Endodermal cell (in vitro differentiated cells): Measurements from ENCODE around the gene EPPIN. TPM values are rescaled to one million over a fixed set of nuclear protein-coding genes. Genes with fewer than 3 reads are reported as not detected.

Experiments
- DNase-seq: peaks from one replicate; pipeline ENCODE4 v3.0.0-alpha.2; 2017
- H3K27ac ChIP-seq: 2 replicates; pipeline ENCODE4 v1.5.1; 2013; ENCODE audit warnings: mild to moderate bottlenecking, low read depth, low read length, moderate library complexity
- H3K27me3 ChIP-seq: 2 replicates; pipeline ENCODE4 v1.6.1; 2013; ENCODE audit warnings: mild to moderate bottlenecking, low read length, moderate library complexity; ENCODE audit not compliant: insufficient read depth, control insufficient read depth, poor library complexity, severe bottlenecking
- H3K36me3 ChIP-seq: 2 replicates; pipeline ENCODE4 v1.7.0; 2013; ENCODE audit warnings: mild to moderate bottlenecking, low read length, moderate library complexity; ENCODE audit not compliant: control insufficient read depth, insufficient read depth
- H3K4me1 ChIP-seq: one replicate; pipeline ENCODE4 v1.7.0; 2013; ENCODE audit warnings: low read length; ENCODE audit not compliant: control insufficient read depth, insufficient read depth
- H3K4me3 ChIP-seq: 2 replicates; pipeline ENCODE4 v1.5.1; 2013; ENCODE audit warnings: mild to moderate bottlenecking, low read length, moderate library complexity
- H3K9ac ChIP-seq: 2 replicates; pipeline ENCODE4 v1.6.1; 2013; ENCODE audit warnings: mild to moderate bottlenecking, low read length, moderate library complexity; ENCODE audit not compliant: poor library complexity, severe bottlenecking; ENCODE audit errors: extremely low read depth
- H3K9me3 ChIP-seq: 2 replicates; pipeline ENCODE4 v1.6.1; 2013; ENCODE audit warnings: mild to moderate bottlenecking, low read length, moderate library complexity; ENCODE audit not compliant: control insufficient read depth
- H3K27ac Mint-ChIP-seq: 2 replicates; pipeline ENCODE4 v1.8.0; 2020; ENCODE audit warnings: mixed read lengths
- H3K27me3 Mint-ChIP-seq: 2 replicates; pipeline ENCODE4 v1.8.0; 2021; ENCODE audit warnings: mild to moderate bottlenecking, mixed read lengths; ENCODE audit not compliant: insufficient read depth
- H3K36me3 Mint-ChIP-seq: 2 replicates; pipeline ENCODE4 v1.8.0; 2020; ENCODE audit warnings: low read depth, mixed read lengths
- H3K4me1 Mint-ChIP-seq: 2 replicates; pipeline ENCODE4 v1.8.0; 2020; ENCODE audit warnings: mixed read lengths
- H3K4me3 Mint-ChIP-seq: 2 replicates; pipeline ENCODE4 v1.8.0; 2020; ENCODE audit warnings: mild to moderate bottlenecking, moderate library complexity, mixed read lengths
- H3K9me3 Mint-ChIP-seq: 2 replicates; pipeline ENCODE4 v1.8.0; 2020; ENCODE audit warnings: mild to moderate bottlenecking, mixed read lengths
- WGBS, 2 experiments: methylation state at CpG; one replicate each; pipeline versions ENCODE4 v1.1.5 to v1.1.7; 2013; ENCODE audit warnings: missing lambda C conversion rate in 2 of 2, mixed read lengths in 1 of 2; ENCODE audit not compliant: insufficient coverage in 1 of 2, insufficient read length in 1 of 2; 5-methylcytosine and 5-hydroxymethylcytosine counted together
- total RNA-seq, 2 donors: library from RNA; stranded (reverse); fragmentation: NEBNext Ultra II Directional in 1 of 2; extraction: Animal tissue kit (Norgen Biotek cat#: 25700) in 1 of 2; gene quantifications; 2 replicates in 1 of 2; 3 replicates in 1 of 2; pipeline ENCODE4 v1.2.1, GENCODE V29; 2021
- TF ChIP-seq, protein P1 (sequence below): fragments of 200-600 bp; sonication (generic); conservative IDR thresholded peaks from 2 replicates; pipeline ENCODE4 v1.5.0; 2021; ENCODE audit warnings: antibody characterized with exemption, mild to moderate bottlenecking

EPPIN gene
- total RNA-seq, 2 donors from 2014 or later = 0.18 TPM; not detected in 1

- no peak overlapping the region for H3K27ac ChIP-seq
- Mint-ChIP-seq H3K27ac (no peak overlapping the region), H3K4me3 (no peak overlapping the region), H3K36me3 (peaks cover 5% of the 10 kb centered on the region), H3K4me1 (peaks cover 7% of the 10 kb centered on the region), H3K27me3 (peaks cover 76% of the 10 kb centered on the region), H3K9me3 (peaks cover 15% of the 10 kb centered on the region)
- H3K9ac ChIP-seq = no peak overlapping the region
- H3K4me1 ChIP-seq = no peaks in the 10 kb centered on the region
- peaks cover 14% of the 10 kb centered on the region for H3K9me3 ChIP-seq
- no peak for DNase-seq
- 40 to 100% methylated on average over 1 of the region's 2 CpGs for WGBS, 2 experiments
- TF ChIP-seq, protein P1, sequence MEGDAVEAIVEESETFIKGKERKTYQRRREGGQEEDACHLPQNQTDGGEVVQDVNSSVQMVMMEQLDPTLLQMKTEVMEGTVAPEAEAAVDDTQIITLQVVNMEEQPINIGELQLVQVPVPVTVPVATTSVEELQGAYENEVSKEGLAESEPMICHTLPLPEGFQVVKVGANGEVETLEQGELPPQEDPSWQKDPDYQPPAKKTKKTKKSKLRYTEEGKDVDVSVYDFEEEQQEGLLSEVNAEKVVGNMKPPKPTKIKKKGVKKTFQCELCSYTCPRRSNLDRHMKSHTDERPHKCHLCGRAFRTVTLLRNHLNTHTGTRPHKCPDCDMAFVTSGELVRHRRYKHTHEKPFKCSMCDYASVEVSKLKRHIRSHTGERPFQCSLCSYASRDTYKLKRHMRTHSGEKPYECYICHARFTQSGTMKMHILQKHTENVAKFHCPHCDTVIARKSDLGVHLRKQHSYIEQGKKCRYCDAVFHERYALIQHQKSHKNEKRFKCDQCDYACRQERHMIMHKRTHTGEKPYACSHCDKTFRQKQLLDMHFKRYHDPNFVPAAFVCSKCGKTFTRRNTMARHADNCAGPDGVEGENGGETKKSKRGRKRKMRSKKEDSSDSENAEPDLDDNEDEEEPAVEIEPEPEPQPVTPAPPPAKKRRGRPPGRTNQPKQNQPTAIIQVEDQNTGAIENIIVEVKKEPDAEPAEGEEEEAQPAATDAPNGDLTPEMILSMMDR = no peak
- no peak overlapping the region for H3K4me3 ChIP-seq
- no peaks in the 10 kb centered on the region for H3K36me3 ChIP-seq
- H3K27me3 ChIP-seq = peaks cover 89% of the 10 kb centered on the region
Measured at GRCh38 chr20:45503403-45503802, 43.8 kb downstream of the EPPIN start.

DNA sequence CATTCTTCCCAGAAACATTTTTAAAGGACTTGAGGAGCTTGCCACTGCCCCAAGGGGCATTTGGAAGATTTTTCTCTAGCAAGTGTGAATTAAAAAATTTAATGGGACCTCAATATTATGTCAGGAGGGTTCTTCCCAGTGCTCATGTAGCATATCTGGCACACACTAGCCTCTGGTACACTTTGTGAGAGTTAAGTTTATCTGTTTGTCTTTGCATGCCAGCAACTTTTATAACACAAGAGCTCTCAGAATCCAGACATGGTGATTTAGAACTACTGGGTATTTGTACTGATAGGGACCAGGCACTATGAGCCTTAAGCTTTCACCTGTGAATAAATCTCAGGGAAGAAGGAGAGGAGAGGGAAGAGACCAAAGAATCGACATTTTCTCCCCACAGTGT, 44.6 kb downstream of the EPPIN start:
- Mint-ChIP-seq H3K4me1 (peaks cover 13% of the 10 kb centered on the region), H3K4me3 (no peak overlapping the region), H3K36me3 (peaks cover 3% of the 10 kb centered on the region), H3K27me3 (peaks cover 68% of the 10 kb centered on the region), H3K9me3 (peaks cover 7% of the 10 kb centered on the region), H3K27ac (no peak overlapping the region)
- H3K4me1 ChIP-seq = peaks cover 3% of the 10 kb centered on the region
- peaks cover 6% of the 10 kb centered on the region for H3K9me3 ChIP-seq
- peaks cover 81% of the 10 kb centered on the region for H3K27me3 ChIP-seq
- no peaks in the 10 kb centered on the region for H3K36me3 ChIP-seq
- no peak for DNase-seq
- 88 to 95% methylated on average over 1 of the region's 1 CpG for WGBS, 2 experiments
- H3K27ac ChIP-seq = no peak overlapping the region
- no peak overlapping the region for H3K4me3 ChIP-seq
- TF ChIP-seq, protein P1 = no peak
- no peak overlapping the region for H3K9ac ChIP-seq

DNA sequence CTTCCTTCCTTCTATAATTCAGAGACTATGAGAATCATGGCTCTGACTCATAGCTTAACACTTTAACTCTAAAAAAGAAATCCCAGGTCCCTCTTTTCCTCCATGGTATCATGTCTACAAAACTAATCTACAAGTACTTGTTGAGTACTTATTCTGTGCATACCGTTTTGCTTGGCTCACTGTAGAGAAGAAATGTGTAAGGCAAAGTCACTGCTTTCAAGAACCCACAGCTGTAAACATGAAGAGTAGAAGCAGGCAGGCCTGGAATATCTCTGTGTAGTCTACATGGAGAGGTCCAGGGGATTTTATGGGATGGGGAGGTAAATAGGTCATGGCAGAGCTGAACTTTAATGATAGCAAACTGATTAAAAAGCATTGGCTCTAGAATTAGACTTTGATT, 45.6 kb downstream of the EPPIN start:
- H3K4me3 ChIP-seq = no peak overlapping the region
- H3K9me3 ChIP-seq = no peaks in the 10 kb centered on the region
- DNase-seq = no peak
- TF ChIP-seq, protein P1 = no peak
- no peaks in the 10 kb centered on the region for H3K36me3 Mint-ChIP-seq
- peaks cover 63% of the 10 kb centered on the region for H3K27me3 Mint-ChIP-seq
- no peak overlapping the region for H3K27ac Mint-ChIP-seq
- no peak overlapping the region for H3K9ac ChIP-seq
- H3K4me1 Mint-ChIP-seq = peaks cover 17% of the 10 kb centered on the region
- 76 to 88% methylated on average over 1 of the region's 1 CpG for WGBS, 2 experiments
- no peaks in the 10 kb centered on the region for H3K36me3 ChIP-seq
- H3K9me3 Mint-ChIP-seq = no peaks in the 10 kb centered on the region
- H3K4me1 ChIP-seq = peaks cover 3% of the 10 kb centered on the region
- H3K4me3 Mint-ChIP-seq = no peak overlapping the region
- H3K27ac ChIP-seq = no peak overlapping the region
- peaks cover 71% of the 10 kb centered on the region for H3K27me3 ChIP-seq
